Measurements from ENCODE around the gene LMF2. TPM values are rescaled to one million over a fixed set of nuclear protein-coding genes. Genes with fewer than 3 reads are reported as not detected.
A peak's percentile ranks its signal among the peaks of the same experiment; 100 is the strongest.

LMF2 gene
- total and polyA plus RNA-seq, 2 of the 8 experiments (the other 6 are each of a cell fraction or from before 2014, with no cell fraction given) = 34.3 to 62.9 TPM

DNA sequence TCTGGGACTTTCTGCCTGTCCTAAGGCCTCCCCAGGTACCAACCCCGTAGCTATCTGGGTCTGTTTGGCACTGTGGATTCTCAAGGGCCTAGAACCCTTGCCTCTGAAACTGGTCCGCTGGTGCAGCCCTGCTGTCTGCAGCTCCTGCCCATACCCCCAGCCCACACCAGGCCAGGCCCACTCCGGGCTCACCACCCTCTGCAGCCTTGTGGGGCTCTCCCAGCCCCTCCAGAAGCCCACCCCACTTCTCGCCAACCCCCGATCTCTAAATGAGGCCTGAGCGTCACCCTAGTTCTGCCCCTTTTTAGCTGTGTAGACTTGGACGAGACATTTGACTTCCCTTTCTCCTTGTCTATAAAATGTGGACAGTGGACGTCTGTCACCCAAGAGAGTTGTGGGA, 42.9 kb upstream of the LMF2 start:
- DNase-seq (ENCODE audit: low read depth in 1 of 2, low spot score in 2 of 2) = no peak
- Histone ChIP-seq H3K9me3 (ENCODE audit: insufficient read depth in 2 of 2, low read depth in 1 of 2, low read length in 1 of 2) (no peaks in the 10 kb centered on the region), H2AFZ (ENCODE audit: low read length) (no peak overlapping the region), H3K79me2 (ENCODE audit: control insufficient read depth in 1 of 2, insufficient read depth in 2 of 2, low read length in 2 of 2) (no peaks in the 10 kb centered on the region), H2BK15ac (ENCODE audit: low read length) (no peak overlapping the region), H2BK5ac (ENCODE audit: low read depth, low read length) (no peak overlapping the region), H3K4me2 (ENCODE audit: insufficient read depth in 1 of 2, low read depth in 2 of 2, low read length in 2 of 2) (no peak overlapping the region), H3K23me2 (ENCODE audit: low read depth, low read length) (no peaks in the 10 kb centered on the region), H3K79me1 (ENCODE audit: low read depth, low read length) (no peaks in the 10 kb centered on the region), H3K4me1 (replicated peaks in 1 of 4; ENCODE audit: control insufficient read depth in 3 of 4, insufficient read depth in 4 of 4, low read length in 3 of 4) (peaks cover 0 to 5% (median 1%) of the 10 kb centered on the region in 4 experiments; a peak in 2 of 7 replicates), H2BK12ac (ENCODE audit: low read depth, low read length) (no peak overlapping the region), H3K18ac (ENCODE audit: extremely low read depth, low read length) (no peak overlapping the region), H3K4me3 (ENCODE audit: extremely low read depth in 1 of 4, insufficient read depth in 2 of 4, low read depth in 3 of 4, low read length in 4 of 4) (no peak overlapping the region), H3K14ac (ENCODE audit: insufficient read length) (no peak overlapping the region), H3K56ac (replicated peaks; ENCODE audit: insufficient read length, low read depth, low read length) (no peak overlapping the region), H4K8ac (ENCODE audit: extremely low read depth, insufficient read depth, low read length) (no peak overlapping the region), H4K5ac (ENCODE audit: insufficient read length, low read depth, low read length) (no peak overlapping the region), H2BK120ac (replicated peaks; ENCODE audit: low read depth, low read length) (no peak overlapping the region), H4K20me1 (replicated peaks in 1 of 2; ENCODE audit: control insufficient read depth in 1 of 2, insufficient read depth in 2 of 2, low read length in 2 of 2) (no peaks in the 10 kb centered on the region), H3K27me3 (replicated peaks in 1 of 4; ENCODE audit: control insufficient read depth in 3 of 4, extremely low read depth in 1 of 4, insufficient read depth in 3 of 4, low read length in 3 of 4) (peaks cover 0 to 3% (median under 1%) of the 10 kb centered on the region in 4 experiments; a peak in 3 of 7 replicates), H3K27ac (ENCODE audit: low read depth, low read length) (no peak overlapping the region), H3K36me3 (ENCODE audit: control insufficient read depth in 2 of 4, insufficient read depth in 4 of 4, low read length in 3 of 4) (no peaks in the 10 kb centered on the region), H2AK5ac (ENCODE audit: low read depth, low read length) (no peak overlapping the region), H2BK20ac (ENCODE audit: low read length) (no peak overlapping the region), H3K9ac (replicated peaks in 1 of 4; ENCODE audit: extremely low read depth in 1 of 4, low read depth in 3 of 4, low read length in 3 of 4) (0 out of 7 replicates have a peak overlapping the region, but pooled peaks of 1 of the 4 experiments have one; percentile 32), H4K91ac (replicated peaks; ENCODE audit: insufficient read length, low read length) (no peak overlapping the region), H3K23ac (ENCODE audit: insufficient read length) (no peak overlapping the region), H3K4ac (replicated peaks; ENCODE audit: insufficient read length, low read depth, low read length) (no peak overlapping the region)
- 86% methylated on average over 8 of the region's 8 CpGs; no CpG with 5 or more reads in 1 of the 2 experiments for WGBS, 2 experiments (ENCODE audit: extremely low coverage in 1 of 2, insufficient coverage in 1 of 2, insufficient read length in 1 of 2, insufficient replicate concordance in 2 of 2, low coverage in 1 of 2, low lambda C conversion rate in 2 of 2, missing lambda C conversion rate in 1 of 2)
- CTCF ChIA-PET (ENCODE audit: partially characterized antibody) = interaction anchor here (0.9 to 2.2 kb wide), 6 partner anchors 13 to 150 kb away, joined by 3 to 12 read pairs (median 3); partner anchors contain the start of gene SYCE3
- POLR2A ChIA-PET (ENCODE audit: partially characterized antibody) = interaction anchor here (1.0 to 1.2 kb wide), 2 partner anchors 25 to 37 kb away, joined by 3 to 4 read pairs; partner anchors contain the start of gene SCO2
- no peak for FAIRE-seq
- TF ChIP-seq TAF1 (IDR thresholded peaks at IDR 0.05; ENCODE audit: low read depth, low read length) (no peak), JUND (IDR thresholded peaks at IDR 0.05; ENCODE audit: low read length) (no peak), MAFK (IDR thresholded peaks at IDR 0.05; ENCODE audit: low read depth, low read length) (no peak), EZH2 (IDR thresholded peaks at IDR 0.05; ENCODE audit: low read depth, low read length, severe bottlenecking) (no peak), CREB1 (IDR thresholded peaks at IDR 0.05) (no peak)
- TF ChIP-seq, protein P1, sequence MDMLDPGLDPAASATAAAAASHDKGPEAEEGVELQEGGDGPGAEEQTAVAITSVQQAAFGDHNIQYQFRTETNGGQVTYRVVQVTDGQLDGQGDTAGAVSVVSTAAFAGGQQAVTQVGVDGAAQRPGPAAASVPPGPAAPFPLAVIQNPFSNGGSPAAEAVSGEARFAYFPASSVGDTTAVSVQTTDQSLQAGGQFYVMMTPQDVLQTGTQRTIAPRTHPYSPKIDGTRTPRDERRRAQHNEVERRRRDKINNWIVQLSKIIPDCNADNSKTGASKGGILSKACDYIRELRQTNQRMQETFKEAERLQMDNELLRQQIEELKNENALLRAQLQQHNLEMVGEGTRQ (IDR thresholded peaks at IDR 0.05; ENCODE audit: low read length) = no peak

Data from H1 (cell line).